H9 (cell line): ENCODE data around the gene NSMF. TPM values are rescaled to one million over a fixed set of nuclear protein-coding genes. Genes with fewer than 3 reads are reported as not detected.

ENCODE experiments used
- DNase-seq: peaks from one replicate; pipeline ENCODE4 v3.0.0-alpha.2; 2017
- H2AFZ ChIP-seq: one replicate; pipeline ENCODE4 v1.6.1; 2013; ENCODE audit warnings: mild to moderate bottlenecking, low read length, control low read depth, moderate library complexity
- H2AK5ac ChIP-seq: 2 replicates; pipeline ENCODE4 v1.6.1; 2013; ENCODE audit warnings: low read length, control low read depth, mixed read lengths; ENCODE audit not compliant: insufficient read length
- H2BK120ac ChIP-seq: one replicate; pipeline ENCODE4 v1.6.1; 2013; ENCODE audit warnings: low read depth, mild to moderate bottlenecking, low read length, control low read depth, inconsistent platforms; ENCODE audit not compliant: poor library complexity, severe bottlenecking
- H2BK12ac ChIP-seq: 2 replicates; pipeline ENCODE4 v1.6.1; 2013; ENCODE audit warnings: low read length, control low read depth, mixed read lengths, low read depth; ENCODE audit not compliant: insufficient read length
- H2BK15ac ChIP-seq: 2 replicates; pipeline ENCODE4 v1.6.1; 2013; ENCODE audit warnings: low read depth, low read length, control low read depth
- H2BK20ac ChIP-seq: one replicate; pipeline ENCODE4 v1.6.1; 2013; ENCODE audit warnings: low read depth, mild to moderate bottlenecking, low read length, control low read depth, inconsistent platforms; ENCODE audit not compliant: poor library complexity, severe bottlenecking
- H2BK5ac ChIP-seq: 2 replicates; pipeline ENCODE4 v1.6.1; 2013; ENCODE audit warnings: low read length, control low read depth, mixed read lengths; ENCODE audit not compliant: insufficient read length
- H3K14ac ChIP-seq: 2 replicates; pipeline ENCODE4 v1.6.1; 2013; ENCODE audit warnings: low read length, control low read depth; ENCODE audit not compliant: insufficient read depth
- H3K18ac ChIP-seq: 2 replicates; pipeline ENCODE4 v1.6.1; 2013; ENCODE audit warnings: low read depth, mild to moderate bottlenecking, mixed read lengths, low read length, control low read depth; ENCODE audit not compliant: insufficient read length
- H3K23ac ChIP-seq: 2 replicates; pipeline ENCODE4 v1.6.1; 2013; ENCODE audit warnings: low read length, control low read depth, mixed read lengths, low read depth; ENCODE audit not compliant: insufficient read length
- H3K23me2 ChIP-seq: 2 replicates; pipeline ENCODE4 v1.6.1; 2013; ENCODE audit warnings: low read depth, mild to moderate bottlenecking, mixed read lengths, low read length, control low read depth; ENCODE audit not compliant: insufficient read length, poor library complexity, severe bottlenecking
- H3K27ac ChIP-seq: 2 replicates; pipeline ENCODE4 v1.5.1; 2013; ENCODE audit warnings: low read length, control low read depth, mixed read lengths, low read depth; ENCODE audit not compliant: insufficient read length
- H3K27me3 ChIP-seq: 2 replicates; pipeline ENCODE4 v1.6.1; 2013; ENCODE audit warnings: low read length, control low read depth, inconsistent platforms; ENCODE audit not compliant: insufficient read depth
- H3K4ac ChIP-seq: 2 replicates; pipeline ENCODE4 v1.6.1; 2013; ENCODE audit warnings: low read depth, mild to moderate bottlenecking, control low read depth, inconsistent platforms, low read length, moderate library complexity
- H3K4me1 ChIP-seq: 2 replicates; pipeline ENCODE4 v1.6.1; 2013; ENCODE audit warnings: low read length, control low read depth, inconsistent platforms; ENCODE audit not compliant: insufficient read depth
- H3K4me2 ChIP-seq: 2 replicates; pipeline ENCODE4 v1.6.1; 2013; ENCODE audit warnings: low read length, control low read depth, mixed read lengths; ENCODE audit not compliant: insufficient read length, insufficient read depth
- H3K56ac ChIP-seq: 2 replicates; pipeline ENCODE4 v1.6.1; 2013; ENCODE audit warnings: low read depth, mild to moderate bottlenecking, mixed read lengths, low read length, control low read depth; ENCODE audit not compliant: insufficient read length
- H3K79me1 ChIP-seq: 2 replicates; pipeline ENCODE4 v1.6.1; 2013; ENCODE audit warnings: low read depth, mild to moderate bottlenecking, moderate library complexity, low read length, control low read depth, inconsistent platforms; ENCODE audit not compliant: insufficient read depth, poor library complexity, severe bottlenecking
- H3K79me2 ChIP-seq: 2 replicates; pipeline ENCODE4 v1.6.1; 2013; ENCODE audit warnings: low read length, control low read depth, inconsistent platforms; ENCODE audit not compliant: insufficient read depth
- H3K9ac ChIP-seq: 2 replicates; pipeline ENCODE4 v1.6.1; 2013; ENCODE audit warnings: low read length, control low read depth, mixed read lengths; ENCODE audit not compliant: insufficient read length; ENCODE audit errors: extremely low read depth
- H3K9me3 ChIP-seq: one replicate; pipeline ENCODE4 v1.6.1; 2013; ENCODE audit warnings: low read depth, low read length, inconsistent platforms; ENCODE audit not compliant: control insufficient read depth
- H3T11ph ChIP-seq: one replicate; pipeline ENCODE4 v1.6.1; 2013; ENCODE audit warnings: mild to moderate bottlenecking, low read length, control low read depth, inconsistent platforms
- H4K20me1 ChIP-seq: one replicate; pipeline ENCODE4 v1.6.1; 2013; ENCODE audit not compliant: control insufficient read depth, insufficient read length, insufficient read depth
- H4K5ac ChIP-seq: 2 replicates; pipeline ENCODE4 v1.6.1; 2013; ENCODE audit warnings: low read depth, mild to moderate bottlenecking, mixed read lengths, low read length, control low read depth; ENCODE audit not compliant: insufficient read length
- H4K8ac ChIP-seq: replicated peaks from 2 replicates; pipeline ENCODE4 v1.6.1; 2013; ENCODE audit warnings: low read length, control low read depth, mixed read lengths, low read depth; ENCODE audit not compliant: insufficient read length
- H4K91ac ChIP-seq: 2 replicates; pipeline ENCODE4 v1.6.1; 2013; ENCODE audit warnings: low read depth, mild to moderate bottlenecking, moderate library complexity, mixed read lengths, low read length, control low read depth; ENCODE audit not compliant: insufficient read length
- H3K27ac Mint-ChIP-seq, 3 experiments: 2 replicates in 2 of 3; 3 replicates in 1 of 3; pipeline ENCODE4 v1.8.0; 2020 to 2021; ENCODE audit warnings: mixed read lengths in 3 of 3, mild to moderate bottlenecking in 1 of 3, moderate library complexity in 1 of 3
- H3K27me3 Mint-ChIP-seq: 2 replicates; pipeline ENCODE4 v1.8.0; 2021; ENCODE audit warnings: low read depth, mild to moderate bottlenecking, moderate library complexity, mixed read lengths
- H3K36me3 Mint-ChIP-seq, 3 experiments: 2 replicates in 2 of 3; 3 replicates in 1 of 3; pipeline ENCODE4 v1.8.0; 2020 to 2021; ENCODE audit warnings: low read depth in 3 of 3, mixed read lengths in 3 of 3; ENCODE audit not compliant: insufficient read depth in 1 of 3
- H3K4me1 Mint-ChIP-seq, 2 experiments: 2 replicates each; pipeline ENCODE4 v1.8.0; 2020; ENCODE audit warnings: mixed read lengths in 2 of 2
- H3K4me3 Mint-ChIP-seq, 2 experiments: 2 replicates in 1 of 2; 3 replicates in 1 of 2; pipeline ENCODE4 v1.8.0; 2020 to 2021; ENCODE audit warnings: mild to moderate bottlenecking in 2 of 2, mixed read lengths in 2 of 2, moderate library complexity in 1 of 2
- H3K9me3 Mint-ChIP-seq, 2 experiments: 2 replicates in 1 of 2; 3 replicates in 1 of 2; pipeline ENCODE4 v1.8.0; 2020; ENCODE audit warnings: mild to moderate bottlenecking in 2 of 2, mixed read lengths in 2 of 2, moderate library complexity in 1 of 2
- WGBS: extraction: QIAGEN DNeasy Blood & Tissue Kit; methylation state at CpG from one replicate; pipeline ENCODE4 v1.1.7; 2013; ENCODE audit warnings: missing lambda C conversion rate, low lambda C conversion rate, mixed read lengths; ENCODE audit not compliant: insufficient read length; ENCODE audit errors: extremely low coverage; 5-methylcytosine and 5-hydroxymethylcytosine counted together
- total RNA-seq: library from RNA; stranded (reverse); gene quantifications from 2 replicates; pipeline ENCODE4 v1.2.1, GENCODE V29; 2021
- TF ChIP-seq, protein P1 (sequence below): fragments of 200-600 bp; sonication (generic); conservative IDR thresholded peaks from 3 replicates; pipeline ENCODE4 v1.8.0; 2021; ENCODE audit warnings: antibody characterized with exemption, mild to moderate bottlenecking

Gene NSMF
- total RNA-seq, 1 experiment from 2014 or later, result 46.3 TPM

DNA sequence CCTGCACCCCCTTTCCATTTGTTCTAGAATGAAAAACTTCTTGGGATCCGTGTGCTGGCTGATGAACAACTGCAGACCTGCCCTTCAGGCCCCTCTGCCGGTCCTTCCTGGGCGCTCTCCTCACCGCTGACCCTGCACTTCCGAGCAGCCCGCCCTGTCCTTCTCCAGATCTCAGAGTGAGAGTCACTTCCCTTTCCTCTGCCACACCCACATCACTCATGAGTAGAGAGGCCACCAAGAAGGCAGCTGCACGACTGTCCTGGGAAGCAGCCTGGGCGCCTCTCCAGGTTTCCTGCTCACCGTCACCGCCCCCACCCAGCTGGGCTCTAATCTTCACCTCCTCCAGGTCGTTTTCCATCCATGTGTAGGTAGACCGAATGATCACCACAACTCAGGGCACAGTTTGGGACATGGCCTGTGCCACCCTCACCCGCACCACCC lies 35.0 kb upstream of the NSMF start:
- H3K4me3 Mint-ChIP-seq, result no peak overlapping the region
- DNase-seq, result no peak

More for the DNA sequence above, 35.0 kb upstream of the NSMF start:
- H3K9me3 Mint-ChIP-seq, result peaks cover 2 to 37% of the 10 kb centered on the region in 2 experiments; a peak in 2 of 5 replicates
- Histone ChIP-seq H4K5ac (no peak overlapping the region), H3K4me1 (no peaks in the 10 kb centered on the region), H4K91ac (no peak overlapping the region), H3K9me3 (no peaks in the 10 kb centered on the region), H2BK20ac (no peak overlapping the region), H2BK5ac (no peak overlapping the region), H3K56ac (no peak overlapping the region), H3K23me2 (no peaks in the 10 kb centered on the region), H3K79me2 (no peaks in the 10 kb centered on the region), H2AFZ (no peak overlapping the region), H4K8ac (no peak overlapping the region), H3T11ph (no peak overlapping the region), H3K79me1 (no peaks in the 10 kb centered on the region), H3K23ac (no peak overlapping the region), H3K14ac (no peak overlapping the region), H3K4ac (no peak overlapping the region), H2BK12ac (no peak overlapping the region), H2BK15ac (no peak overlapping the region), H2BK120ac (no peak overlapping the region), H3K18ac (no peak overlapping the region), H3K4me2 (no peak overlapping the region), H3K9ac (no peak overlapping the region), H3K27me3 (no peaks in the 10 kb centered on the region), H2AK5ac (no peak overlapping the region), H3K27ac (no peak overlapping the region), H4K20me1 (peaks cover 2% of the 10 kb centered on the region)
- WGBS, result no CpG with 5 or more reads among the region's 13 CpGs
- H3K27ac Mint-ChIP-seq, result 0 out of 7 replicates have a peak overlapping the region, but pooled peaks of 1 of the 3 experiments have one; percentile 16
- H3K27me3 Mint-ChIP-seq, result peaks cover 3% of the 10 kb centered on the region; the same call in 1 of the 2 replicates
- TF ChIP-seq, protein P1, sequence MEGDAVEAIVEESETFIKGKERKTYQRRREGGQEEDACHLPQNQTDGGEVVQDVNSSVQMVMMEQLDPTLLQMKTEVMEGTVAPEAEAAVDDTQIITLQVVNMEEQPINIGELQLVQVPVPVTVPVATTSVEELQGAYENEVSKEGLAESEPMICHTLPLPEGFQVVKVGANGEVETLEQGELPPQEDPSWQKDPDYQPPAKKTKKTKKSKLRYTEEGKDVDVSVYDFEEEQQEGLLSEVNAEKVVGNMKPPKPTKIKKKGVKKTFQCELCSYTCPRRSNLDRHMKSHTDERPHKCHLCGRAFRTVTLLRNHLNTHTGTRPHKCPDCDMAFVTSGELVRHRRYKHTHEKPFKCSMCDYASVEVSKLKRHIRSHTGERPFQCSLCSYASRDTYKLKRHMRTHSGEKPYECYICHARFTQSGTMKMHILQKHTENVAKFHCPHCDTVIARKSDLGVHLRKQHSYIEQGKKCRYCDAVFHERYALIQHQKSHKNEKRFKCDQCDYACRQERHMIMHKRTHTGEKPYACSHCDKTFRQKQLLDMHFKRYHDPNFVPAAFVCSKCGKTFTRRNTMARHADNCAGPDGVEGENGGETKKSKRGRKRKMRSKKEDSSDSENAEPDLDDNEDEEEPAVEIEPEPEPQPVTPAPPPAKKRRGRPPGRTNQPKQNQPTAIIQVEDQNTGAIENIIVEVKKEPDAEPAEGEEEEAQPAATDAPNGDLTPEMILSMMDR, result no peak
- H3K4me1 Mint-ChIP-seq, result no peaks in the 10 kb centered on the region
- H3K36me3 Mint-ChIP-seq, result no peaks in the 10 kb centered on the region; a peak in 1 of 7 replicates
